Chondrocyte (in vitro differentiated cells): ENCODE data around the gene OR52E1. TPM values are rescaled to one million over a fixed set of nuclear protein-coding genes. Genes with fewer than 3 reads are reported as not detected.

ENCODE experiments used
- DNase-seq: peaks from one replicate; pipeline ENCODE4 v3.0.0; 2021; ENCODE audit warnings: mixed read lengths, low spot score
- H3K27ac Mint-ChIP-seq: one replicate; pipeline ENCODE4 v1.8.0; 2021; ENCODE audit warnings: mild to moderate bottlenecking, moderate library complexity, mixed read lengths; ENCODE audit not compliant: unreplicated experiment
- H3K27me3 Mint-ChIP-seq: 2 replicates; pipeline ENCODE4 v1.8.0; 2021; ENCODE audit warnings: low read depth, mixed read lengths
- H3K36me3 Mint-ChIP-seq: 2 replicates; pipeline ENCODE4 v1.8.0; 2021; ENCODE audit warnings: low read depth, mixed read lengths
- H3K4me1 Mint-ChIP-seq: 2 replicates; pipeline ENCODE4 v1.8.0; 2021; ENCODE audit warnings: low read depth, mild to moderate bottlenecking, mixed read lengths
- H3K4me3 Mint-ChIP-seq: one replicate; pipeline ENCODE4 v1.8.0; 2021; ENCODE audit warnings: mild to moderate bottlenecking, moderate library complexity, mixed read lengths; ENCODE audit not compliant: unreplicated experiment
- H3K9me3 Mint-ChIP-seq: 2 replicates; pipeline ENCODE4 v1.8.0; 2021; ENCODE audit warnings: low read depth, mixed read lengths
- total RNA-seq: library from RNA; stranded (reverse); gene quantifications from 3 replicates; pipeline ENCODE4 v1.2.1, GENCODE V29; 2021
- TF ChIP-seq, protein P1 (sequence below): fragments of 200-600 bp; sonication (generic); IDR thresholded peaks from 2 replicates; pipeline ENCODE4 v1.5.0; 2021; ENCODE audit warnings: antibody characterized with exemption, mild to moderate bottlenecking, moderate library complexity

OR52E1 gene
- total RNA-seq, 1 donor from 2014 or later: not detected

DNA sequence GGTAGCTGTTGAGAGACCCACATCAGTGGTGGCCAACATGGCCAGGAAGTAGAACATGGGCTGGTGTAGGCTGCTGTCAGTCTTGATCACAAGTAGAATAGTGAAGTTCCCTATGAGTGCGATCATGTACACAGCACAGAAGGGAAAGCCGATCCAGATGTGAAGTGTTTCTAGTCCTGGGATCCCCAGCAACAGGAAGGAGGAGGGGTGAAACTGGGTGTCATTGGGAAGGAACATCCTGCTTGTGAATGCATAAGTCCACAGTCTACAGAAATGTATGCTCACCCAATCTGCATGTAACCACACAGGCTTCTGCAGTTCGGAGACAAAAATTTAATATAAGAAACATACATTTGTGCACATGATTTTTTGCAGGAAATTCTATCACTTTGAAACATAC lies 10.0 kb upstream of the OR52E1 start, which contains the start of gene OR52E2:
OR52E2 (minus strand) TSS at position 237 of the 400 bp plus-strand sequence; CDS start at position 237, 0 bp downstream.
- peaks cover 13% of the 10 kb centered on the region for H3K27me3 Mint-ChIP-seq
- no peak within 1 kb of the TSS for H3K27ac Mint-ChIP-seq
- no peak for DNase-seq
- TF ChIP-seq, protein P1, sequence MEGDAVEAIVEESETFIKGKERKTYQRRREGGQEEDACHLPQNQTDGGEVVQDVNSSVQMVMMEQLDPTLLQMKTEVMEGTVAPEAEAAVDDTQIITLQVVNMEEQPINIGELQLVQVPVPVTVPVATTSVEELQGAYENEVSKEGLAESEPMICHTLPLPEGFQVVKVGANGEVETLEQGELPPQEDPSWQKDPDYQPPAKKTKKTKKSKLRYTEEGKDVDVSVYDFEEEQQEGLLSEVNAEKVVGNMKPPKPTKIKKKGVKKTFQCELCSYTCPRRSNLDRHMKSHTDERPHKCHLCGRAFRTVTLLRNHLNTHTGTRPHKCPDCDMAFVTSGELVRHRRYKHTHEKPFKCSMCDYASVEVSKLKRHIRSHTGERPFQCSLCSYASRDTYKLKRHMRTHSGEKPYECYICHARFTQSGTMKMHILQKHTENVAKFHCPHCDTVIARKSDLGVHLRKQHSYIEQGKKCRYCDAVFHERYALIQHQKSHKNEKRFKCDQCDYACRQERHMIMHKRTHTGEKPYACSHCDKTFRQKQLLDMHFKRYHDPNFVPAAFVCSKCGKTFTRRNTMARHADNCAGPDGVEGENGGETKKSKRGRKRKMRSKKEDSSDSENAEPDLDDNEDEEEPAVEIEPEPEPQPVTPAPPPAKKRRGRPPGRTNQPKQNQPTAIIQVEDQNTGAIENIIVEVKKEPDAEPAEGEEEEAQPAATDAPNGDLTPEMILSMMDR: no peak
- no peaks in the 10 kb centered on the region for H3K4me1 Mint-ChIP-seq
- no peaks in the 10 kb centered on the region for H3K9me3 Mint-ChIP-seq
- no peaks in the 10 kb centered on the region for H3K36me3 Mint-ChIP-seq
- H3K4me3 Mint-ChIP-seq: no peak within 1 kb of the TSS

DNA sequence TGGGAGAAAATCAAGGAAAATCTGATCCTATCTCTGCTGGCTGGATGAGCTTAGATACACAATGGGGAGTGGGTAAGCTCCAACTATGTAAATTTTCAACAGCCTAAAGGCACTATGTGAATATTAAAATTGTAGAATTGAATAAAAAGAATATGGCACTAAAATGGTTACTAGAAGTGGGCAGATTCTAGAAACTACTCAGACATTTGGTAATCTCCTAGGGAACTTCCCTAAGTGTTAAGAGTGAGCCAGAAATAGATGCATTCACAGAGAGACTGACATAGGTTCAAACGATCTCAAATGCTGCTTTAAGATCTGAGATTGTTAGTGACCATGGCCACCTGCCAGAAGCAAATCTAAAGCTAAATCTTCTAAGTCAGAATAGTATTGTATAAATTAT lies 4.3 kb upstream of the OR52E1 start:
- H3K4me3 Mint-ChIP-seq: no peak overlapping the region

DNA sequence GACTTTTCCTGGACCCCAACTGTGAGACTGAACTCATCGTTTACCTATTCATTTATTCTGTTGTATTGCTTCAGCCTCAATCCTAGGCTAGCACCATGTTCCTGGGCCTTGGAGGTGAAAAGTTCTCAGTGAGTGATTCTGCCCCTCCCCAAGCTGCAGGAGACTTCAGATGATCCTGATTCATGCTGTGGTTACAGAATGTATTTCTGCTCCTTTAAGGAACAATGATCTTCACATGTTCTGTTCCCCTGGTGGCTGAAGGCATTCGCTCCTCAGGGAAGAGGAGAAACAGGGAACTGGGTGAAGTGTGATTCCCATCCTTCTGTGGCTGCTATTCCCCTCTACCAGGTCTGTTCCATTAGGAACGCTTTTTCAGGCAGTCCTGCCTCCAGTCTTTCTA lies 2.4 kb downstream of the OR52E1 start:
- no peak for DNase-seq
- no peaks in the 10 kb centered on the region for H3K4me1 Mint-ChIP-seq
- H3K4me3 Mint-ChIP-seq: no peak overlapping the region
- H3K27ac Mint-ChIP-seq: no peak overlapping the region
- TF ChIP-seq, protein P1: no peak
- peaks cover 8% of the 10 kb centered on the region for H3K27me3 Mint-ChIP-seq
- H3K9me3 Mint-ChIP-seq: no peaks in the 10 kb centered on the region
- H3K36me3 Mint-ChIP-seq: no peaks in the 10 kb centered on the region

More for the DNA sequence above, 4.3 kb upstream of the OR52E1 start:
- no peak for DNase-seq
- Mint-ChIP-seq H3K27me3 (peaks cover 10% of the 10 kb centered on the region), H3K36me3 (no peaks in the 10 kb centered on the region), H3K9me3 (no peaks in the 10 kb centered on the region), H3K4me1 (no peaks in the 10 kb centered on the region), H3K27ac (no peak overlapping the region)
- TF ChIP-seq, protein P1: no peak

DNA sequence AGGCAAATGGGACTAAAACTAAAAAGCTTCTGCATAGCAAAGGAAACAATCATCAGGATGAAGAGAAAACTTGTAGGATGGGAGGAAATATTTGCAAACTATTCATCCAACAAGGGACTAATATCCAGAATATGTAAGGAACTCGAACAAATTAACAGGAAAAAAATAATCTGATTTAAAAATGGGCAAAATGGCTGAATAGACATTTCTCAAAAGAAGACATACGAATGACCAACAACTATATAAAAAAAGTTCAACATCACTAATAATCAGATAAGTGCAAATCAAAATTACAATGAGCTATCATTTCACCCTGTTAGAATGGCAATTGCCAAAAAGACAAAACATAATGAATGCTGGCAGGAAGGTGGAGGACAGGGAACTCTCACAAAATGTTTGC lies 12.0 kb downstream of the OR52E1 start:
- TF ChIP-seq, protein P1: no peak
- H3K36me3 Mint-ChIP-seq: no peaks in the 10 kb centered on the region
- H3K27me3 Mint-ChIP-seq: peaks cover 23% of the 10 kb centered on the region
- DNase-seq: no peak
- H3K27ac Mint-ChIP-seq: no peak overlapping the region
- no peaks in the 10 kb centered on the region for H3K4me1 Mint-ChIP-seq
- H3K9me3 Mint-ChIP-seq: no peaks in the 10 kb centered on the region
- no peak overlapping the region for H3K4me3 Mint-ChIP-seq

DNA sequence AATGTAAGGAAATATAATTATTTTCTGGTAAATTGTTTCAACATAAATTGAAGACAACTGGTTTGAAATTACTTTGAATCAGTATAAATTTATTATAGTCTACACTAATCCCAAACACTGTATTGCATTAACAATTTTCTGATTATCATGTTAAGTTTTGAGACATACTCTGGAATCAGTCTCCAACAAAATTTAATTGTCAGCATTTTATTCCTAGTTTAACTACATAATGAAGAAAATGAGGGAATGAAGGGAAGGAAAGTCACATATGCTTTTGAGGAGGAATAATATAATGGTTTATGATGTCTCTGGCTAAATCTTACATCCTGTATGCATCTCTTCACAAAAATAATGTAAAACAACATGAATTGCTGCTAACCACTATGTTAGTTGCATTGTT lies 14.2 kb downstream of the OR52E1 start:
- TF ChIP-seq, protein P1: no peak
- H3K36me3 Mint-ChIP-seq: no peaks in the 10 kb centered on the region
- H3K27ac Mint-ChIP-seq: no peak overlapping the region
- no peaks in the 10 kb centered on the region for H3K4me1 Mint-ChIP-seq
- no peaks in the 10 kb centered on the region for H3K9me3 Mint-ChIP-seq
- peaks cover 23% of the 10 kb centered on the region for H3K27me3 Mint-ChIP-seq
- DNase-seq: no peak
- no peak overlapping the region for H3K4me3 Mint-ChIP-seq
